BLaER1 (cell line): ENCODE results near the gene PAM.

Experiments used
- H3K27ac ChIP-seq: shearing (Covaris generic); formaldehyde crosslinking; 2 replicates; pipeline ENCODE4 v1.8.1; 2022
- H3K27me3 ChIP-seq: shearing (Covaris generic); formaldehyde crosslinking; 2 replicates; pipeline ENCODE4 v1.8.1; 2022
- H3K36me3 ChIP-seq: shearing (Covaris generic); formaldehyde crosslinking; 2 replicates; pipeline ENCODE4 v1.8.1; 2022
- H3K4me1 ChIP-seq: shearing (Covaris generic); formaldehyde crosslinking; 2 replicates; pipeline ENCODE4 v1.8.1; 2022
- H3K4me2 ChIP-seq: shearing (Covaris generic); formaldehyde crosslinking; 2 replicates; pipeline ENCODE4 v1.8.1; 2022
- H3K4me3 ChIP-seq: shearing (Covaris generic); formaldehyde crosslinking; 2 replicates; pipeline ENCODE4 v1.8.1; 2022
- H3K9ac ChIP-seq: shearing (Covaris generic); formaldehyde crosslinking; 2 replicates; pipeline ENCODE4 v1.8.1; 2022
- H3K9me3 ChIP-seq: shearing (Covaris generic); formaldehyde crosslinking; 2 replicates; pipeline ENCODE4 v1.8.1; 2022
- H4K20me1 ChIP-seq: shearing (Covaris generic); formaldehyde crosslinking; 2 replicates; pipeline ENCODE4 v1.8.1; 2022
- Cebpa-rat ChIP-seq: shearing (Covaris generic); IDR thresholded peaks from 2 replicates; pipeline ENCODE4 v1.8.1; 2022

Gene PAM

DNA sequence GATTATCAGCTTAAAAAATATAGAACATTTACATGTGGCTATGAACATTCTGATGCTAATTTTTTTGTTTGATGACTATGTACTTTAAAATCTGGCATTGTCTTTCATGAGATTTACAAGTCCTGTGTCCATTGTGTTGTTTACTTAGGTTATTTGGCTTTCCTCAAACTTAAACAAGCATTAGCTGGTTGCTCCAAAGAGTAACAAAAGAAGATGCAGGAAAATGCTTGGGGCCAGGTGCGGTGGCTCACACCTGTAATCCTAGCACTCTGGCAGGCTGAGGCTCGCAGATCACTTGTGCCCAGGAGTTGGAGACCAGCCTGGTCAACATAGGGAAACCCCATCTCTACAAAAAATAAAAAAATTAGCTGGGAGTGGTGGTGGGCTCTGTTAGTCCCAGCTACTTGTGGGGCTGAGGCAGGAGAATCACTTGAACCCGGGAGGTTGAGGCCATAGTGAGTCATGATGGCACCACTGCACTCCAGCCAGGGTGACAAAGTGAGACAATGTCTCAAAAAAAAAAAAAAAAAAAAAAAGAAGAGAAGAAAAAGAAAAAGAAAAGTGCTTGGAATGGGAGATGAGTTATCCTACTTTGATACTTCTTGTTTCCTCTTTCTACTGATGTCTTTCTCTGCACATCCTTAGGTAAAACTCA, 39.7 kb downstream of the PAM start:
- H3K27ac ChIP-seq = no peak overlapping the region
- H3K9me3 ChIP-seq = no peaks in the 10 kb centered on the region
- H3K4me1 ChIP-seq = peaks cover 5% of the 10 kb centered on the region; the same call in 1 of the 2 replicates
- H4K20me1 ChIP-seq = 0 out of 2 replicates have a peak, but pooled peaks cover 10% of the 10 kb centered on the region
- no peaks in the 10 kb centered on the region for H3K27me3 ChIP-seq
- H3K36me3 ChIP-seq = no peaks in the 10 kb centered on the region
- no peak overlapping the region for H3K9ac ChIP-seq
- no peak for TF ChIP-seq Cebpa-rat
- H3K4me2 ChIP-seq = no peak overlapping the region
- H3K4me3 ChIP-seq = no peak overlapping the region

DNA sequence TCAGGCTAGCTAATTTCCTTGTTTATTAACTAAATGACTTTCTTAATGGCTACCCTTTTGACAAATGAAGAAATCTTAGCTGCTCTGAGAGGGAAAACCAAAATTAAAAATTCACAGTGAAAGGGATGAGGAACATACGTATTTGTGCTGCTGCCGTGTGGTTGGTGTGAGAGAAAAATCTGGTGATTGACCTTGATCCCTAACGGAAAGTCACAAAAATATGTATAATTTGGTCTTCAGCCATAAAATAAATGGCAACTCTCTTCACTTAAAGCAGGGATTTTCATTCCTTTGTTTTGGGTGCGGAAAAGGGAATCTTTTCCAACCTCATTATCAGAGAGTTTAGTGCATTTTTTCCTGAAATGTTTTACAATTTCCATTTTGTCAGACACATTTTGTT, 40.4 kb downstream of the PAM start:
- Histone ChIP-seq H3K4me1 (peaks cover 13% of the 10 kb centered on the region), H3K9me3 (no peaks in the 10 kb centered on the region), H4K20me1 (0 out of 2 replicates have a peak, but pooled peaks cover 4% of the 10 kb centered on the region), H3K27ac (no peak overlapping the region), H3K36me3 (no peaks in the 10 kb centered on the region), H3K4me3 (no peak overlapping the region), H3K4me2 (no peak overlapping the region), H3K27me3 (no peaks in the 10 kb centered on the region), H3K9ac (no peak overlapping the region)
- no peak for TF ChIP-seq Cebpa-rat

DNA sequence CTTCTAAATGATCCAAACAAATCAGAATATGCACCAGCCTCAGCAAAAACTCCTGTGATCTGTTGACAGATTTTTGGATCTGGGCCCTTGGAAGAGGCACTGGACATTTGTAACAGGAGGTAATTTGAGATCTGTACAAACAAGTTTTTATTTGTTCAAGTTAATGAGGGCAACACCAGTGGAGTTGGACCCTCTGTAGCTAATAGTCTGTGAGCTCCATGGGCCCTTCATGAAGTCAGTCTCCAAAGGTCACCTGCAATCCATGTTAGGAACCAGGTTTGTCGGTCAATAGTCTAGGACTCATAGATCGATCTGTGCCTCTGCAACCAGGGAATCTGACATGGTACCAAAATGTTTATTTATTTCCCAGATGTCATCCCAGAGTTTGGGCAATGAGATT, 40.9 kb downstream of the PAM start:
- H3K4me2 ChIP-seq = no peak overlapping the region
- no peaks in the 10 kb centered on the region for H3K9me3 ChIP-seq
- peaks cover 17% of the 10 kb centered on the region for H3K4me1 ChIP-seq
- no peaks in the 10 kb centered on the region for H3K27me3 ChIP-seq
- TF ChIP-seq Cebpa-rat = no peak
- H3K27ac ChIP-seq = no peak overlapping the region
- no peaks in the 10 kb centered on the region for H3K36me3 ChIP-seq
- H3K4me3 ChIP-seq = no peak overlapping the region
- no peaks in the 10 kb centered on the region for H4K20me1 ChIP-seq
- no peak overlapping the region for H3K9ac ChIP-seq

DNA sequence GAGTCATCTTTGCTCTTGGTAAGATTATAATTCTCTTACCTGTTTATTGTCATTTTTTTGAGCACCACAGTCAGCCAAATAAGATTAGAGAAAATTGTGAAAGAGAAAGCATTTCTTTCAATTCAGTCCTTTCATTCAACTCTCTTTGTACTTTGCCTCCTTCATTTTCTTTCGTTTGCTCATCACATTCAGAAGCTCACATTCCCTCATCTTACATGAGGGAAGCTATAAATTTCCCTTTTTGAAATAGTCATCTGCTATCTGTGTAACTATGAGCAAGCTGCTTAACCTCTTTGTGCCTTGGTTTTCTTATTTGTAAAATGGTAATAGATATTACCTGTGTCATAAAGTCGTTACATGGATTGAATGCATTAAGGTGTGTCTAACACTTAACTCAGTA, 41.4 kb downstream of the PAM start:
- TF ChIP-seq Cebpa-rat = no peak
- Histone ChIP-seq H3K36me3 (no peaks in the 10 kb centered on the region), H3K27me3 (no peaks in the 10 kb centered on the region), H3K9ac (no peak overlapping the region), H3K27ac (no peak overlapping the region), H3K4me2 (no peak overlapping the region), H3K4me1 (peaks cover 22% of the 10 kb centered on the region), H3K4me3 (no peak overlapping the region), H4K20me1 (no peaks in the 10 kb centered on the region), H3K9me3 (no peaks in the 10 kb centered on the region)

DNA sequence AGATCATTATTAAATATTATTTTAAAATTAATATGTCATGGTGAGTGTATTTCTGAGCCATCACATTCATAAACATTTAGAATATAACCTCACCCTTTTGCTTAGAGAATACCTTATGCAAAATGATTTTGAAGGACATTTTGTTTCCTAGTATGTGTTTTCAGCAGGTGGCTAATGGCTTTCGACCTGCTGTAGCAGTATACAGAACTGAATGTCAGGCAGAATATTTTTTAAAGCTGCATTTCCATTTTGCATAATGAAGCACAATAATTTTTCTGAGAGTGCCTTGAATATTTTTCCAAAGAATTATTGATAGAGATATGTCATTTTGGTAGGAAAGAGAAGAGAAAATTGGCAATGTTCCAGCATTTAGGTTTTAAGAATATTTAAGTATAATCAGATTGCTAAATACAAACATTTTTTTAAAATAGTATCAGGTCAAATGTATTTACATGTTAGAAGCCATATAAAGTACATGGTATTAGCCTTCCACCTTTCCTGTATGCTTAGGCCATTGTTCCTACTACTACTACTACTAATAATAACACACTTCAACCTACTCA, 42.3 kb downstream of the PAM start:
- H3K4me2 ChIP-seq = no peak overlapping the region
- H3K4me1 ChIP-seq = peaks cover 30% of the 10 kb centered on the region

DNA sequence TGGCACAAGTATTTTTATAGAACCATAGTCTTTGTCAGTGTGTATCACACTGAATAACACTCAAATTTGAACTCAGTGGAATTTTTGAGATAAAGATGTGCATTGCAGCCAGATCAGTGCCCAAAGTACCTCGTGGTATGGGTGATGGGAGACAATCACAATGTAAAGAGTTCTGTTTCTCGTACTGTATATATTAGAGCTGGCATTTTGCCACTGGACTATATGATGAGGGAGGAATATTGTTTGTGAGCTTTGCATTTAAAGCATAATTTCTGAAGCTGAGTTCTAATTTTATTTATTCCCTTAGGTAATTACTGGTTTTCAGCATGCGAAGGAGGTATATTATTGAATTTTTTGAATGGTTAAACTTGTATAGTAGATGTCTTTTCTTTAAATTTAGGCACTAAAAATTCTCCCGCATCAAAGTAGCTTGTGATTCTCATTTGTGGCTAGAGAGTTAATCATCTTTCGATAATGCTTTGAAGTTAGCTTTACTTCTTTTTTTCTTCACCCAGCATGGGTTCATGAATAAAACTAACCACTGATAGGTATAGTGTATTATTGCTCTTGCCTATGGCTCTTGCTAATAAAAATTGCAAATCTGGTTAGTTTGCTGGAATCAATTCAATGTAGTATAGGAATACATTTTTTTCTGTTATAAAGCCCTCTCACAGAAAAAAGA, 43.1 kb downstream of the PAM start:
- Histone ChIP-seq H3K9ac (no peak overlapping the region), H3K9me3 (no peaks in the 10 kb centered on the region), H4K20me1 (no peaks in the 10 kb centered on the region), H3K27me3 (no peaks in the 10 kb centered on the region), H3K36me3 (no peaks in the 10 kb centered on the region), H3K27ac (no peak overlapping the region), H3K4me3 (no peak overlapping the region), H3K4me1 (peaks cover 38% of the 10 kb centered on the region), H3K4me2 (no peak overlapping the region)
- TF ChIP-seq Cebpa-rat = no peak

More for the DNA sequence above, 42.3 kb downstream of the PAM start:
- Histone ChIP-seq H3K36me3 (no peaks in the 10 kb centered on the region), H4K20me1 (no peaks in the 10 kb centered on the region), H3K9ac (no peak overlapping the region), H3K27me3 (no peaks in the 10 kb centered on the region), H3K4me3 (no peak overlapping the region), H3K27ac (no peak overlapping the region), H3K9me3 (no peaks in the 10 kb centered on the region)
- TF ChIP-seq Cebpa-rat = no peak

DNA sequence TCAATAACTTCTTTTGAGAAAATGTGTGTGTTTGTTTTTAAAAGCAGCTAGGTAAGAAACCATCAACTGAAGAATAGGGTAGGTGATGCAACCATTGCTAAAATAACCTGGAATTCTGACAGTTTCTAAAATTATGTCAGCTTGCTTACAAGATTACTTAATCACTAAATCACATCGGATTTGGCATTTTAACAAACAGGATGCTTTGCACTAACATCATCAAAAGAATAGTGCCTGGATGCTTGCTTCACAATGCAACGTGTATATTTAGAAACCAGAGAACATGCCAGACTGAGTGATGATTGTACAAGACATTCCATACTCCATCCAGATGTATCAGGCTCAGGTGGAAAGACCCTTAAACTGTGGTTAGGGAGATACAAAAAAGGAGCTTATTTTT, 43.9 kb downstream of the PAM start:
- no peaks in the 10 kb centered on the region for H4K20me1 ChIP-seq
- no peaks in the 10 kb centered on the region for H3K36me3 ChIP-seq
- H3K27me3 ChIP-seq = no peaks in the 10 kb centered on the region
- H3K9ac ChIP-seq = no peak overlapping the region
- no peak overlapping the region for H3K4me3 ChIP-seq
- H3K27ac ChIP-seq = no peak overlapping the region
- no peak overlapping the region for H3K4me2 ChIP-seq
- TF ChIP-seq Cebpa-rat = no peak
- H3K9me3 ChIP-seq = no peaks in the 10 kb centered on the region
- H3K4me1 ChIP-seq = peaks cover 38% of the 10 kb centered on the region

DNA sequence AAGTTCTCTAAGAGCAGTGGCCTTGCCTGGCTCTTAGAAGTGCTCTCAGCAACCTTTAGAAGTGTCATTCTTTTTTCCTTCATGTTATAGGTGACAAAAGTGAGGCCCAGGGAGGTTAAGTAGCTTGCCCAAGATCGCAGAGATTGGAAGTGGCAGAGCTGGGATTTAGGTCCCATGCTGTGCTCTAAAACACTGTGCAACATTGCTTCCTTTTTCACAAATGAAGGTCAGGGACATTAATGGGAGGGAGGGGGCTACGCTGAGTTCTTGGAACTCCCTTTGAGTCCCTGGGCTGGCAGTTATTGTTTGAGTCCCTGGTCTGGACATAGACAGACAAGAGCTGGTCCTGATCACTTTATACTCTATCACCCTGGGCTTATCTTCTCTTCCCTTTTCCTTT, 45.3 kb downstream of the PAM start:
- no peak overlapping the region for H3K9ac ChIP-seq
- H4K20me1 ChIP-seq = peaks cover 2% of the 10 kb centered on the region; the same call in 1 of the 2 replicates
- TF ChIP-seq Cebpa-rat = no peak
- no peaks in the 10 kb centered on the region for H3K27me3 ChIP-seq
- no peak overlapping the region; the same call in 1 of the 2 replicates for H3K27ac ChIP-seq
- H3K36me3 ChIP-seq = peaks cover 5% of the 10 kb centered on the region; the same call in 1 of the 2 replicates
- H3K9me3 ChIP-seq = no peaks in the 10 kb centered on the region
- no peak overlapping the region for H3K4me3 ChIP-seq
- H3K4me2 ChIP-seq = peak overlapping the region; percentile 42; the same call in 1 of the 2 replicates
- peaks cover 38% of the 10 kb centered on the region for H3K4me1 ChIP-seq

DNA sequence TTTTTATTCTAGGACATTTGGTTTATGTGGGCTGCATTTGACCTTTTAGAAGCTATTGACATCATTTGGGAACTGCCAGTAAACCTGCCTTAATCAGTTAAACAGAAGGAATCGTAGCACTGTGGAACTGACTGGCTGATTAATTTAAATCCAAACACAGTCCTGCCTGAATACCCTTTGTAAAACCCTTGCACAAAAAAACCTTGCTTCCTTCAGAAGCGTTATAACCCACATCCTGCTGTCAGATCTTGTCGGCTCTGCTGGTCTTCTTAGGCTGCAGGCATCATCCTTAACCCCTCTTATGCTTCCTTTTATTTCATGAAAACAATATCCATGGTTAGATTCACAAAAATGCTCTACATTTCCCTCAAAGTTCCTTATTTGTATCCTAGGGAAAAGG, 46.3 kb downstream of the PAM start:
- peaks cover 38% of the 10 kb centered on the region for H3K4me1 ChIP-seq
- no peaks in the 10 kb centered on the region for H3K9me3 ChIP-seq
- H3K4me2 ChIP-seq = peak overlapping the region; percentile 42

More for the DNA sequence above, 46.3 kb downstream of the PAM start:
- no peak overlapping the region for H3K4me3 ChIP-seq
- H3K27me3 ChIP-seq = no peaks in the 10 kb centered on the region
- H3K27ac ChIP-seq = no peak overlapping the region
- H3K9ac ChIP-seq = no peak overlapping the region
- peaks cover 5% of the 10 kb centered on the region; the same call in 1 of the 2 replicates for H3K36me3 ChIP-seq
- H4K20me1 ChIP-seq = peaks cover 9% of the 10 kb centered on the region
- no peak for TF ChIP-seq Cebpa-rat
